Breast epithelium (tissue), 4 donors: Measurements from ENCODE around the gene AP1AR. TPM values are rescaled to one million over a fixed set of nuclear protein-coding genes. Genes with fewer than 3 reads are reported as not detected.

ENCODE experiments used
- DNase-seq, 2 donors: peaks; one replicate each; pipeline ENCODE4 v3.0.0-alpha.2; 2019; ENCODE audit warnings: low spot score in 2 of 2
- H3K27ac ChIP-seq, 2 donors: fragments of 200-600 bp; sonication (generic) in 1 of 2; one replicate each; pipeline ENCODE4 v1.5.1; 2016 to 2019; ENCODE audit warnings: mild to moderate bottlenecking in 1 of 2
- H3K27me3 ChIP-seq, 2 donors: fragments of 200-600 bp; sonication (generic) in 1 of 2; one replicate each; pipeline versions ENCODE4 v1.5.1 to v1.6.0; 2017 to 2019; ENCODE audit warnings: control low read depth in 1 of 2, mild to moderate bottlenecking in 1 of 2
- H3K36me3 ChIP-seq: fragments of 200-600 bp; one replicate; pipeline ENCODE4 v1.5.1; 2019
- H3K4me1 ChIP-seq, 2 donors: fragments of 200-600 bp; sonication (generic); one replicate each; pipeline ENCODE4 v1.5.1; 2016 to 2019; ENCODE audit warnings: control low read depth in 1 of 2
- H3K4me3 ChIP-seq, 3 donors: fragments of 200-600 bp; sonication (generic); 1 replicate in 2 of 3; 2 replicates in 1 of 3; pipeline ENCODE4 v1.5.1; 2016 to 2019; ENCODE audit warnings: mild to moderate bottlenecking in 3 of 3, moderate library complexity in 2 of 3
- H3K9me3 ChIP-seq, 2 donors: fragments of 200-600 bp; sonication (generic) in 1 of 2; one replicate each; pipeline ENCODE4 v1.5.1; 2016 to 2019; ENCODE audit warnings: control low read depth in 1 of 2
- CTCF ChIP-seq, 3 donors: fragments of 450-650 bp; IDR thresholded peaks; one replicate each; pipeline ENCODE4 v1.5.1; 2016 to 2017; ENCODE audit warnings: antibody characterized with exemption in 3 of 3, mild to moderate bottlenecking in 3 of 3, moderate library complexity in 3 of 3
- POLR2A ChIP-seq: fragments of 450-650 bp; IDR thresholded peaks from one replicate; pipeline ENCODE4 v1.6.1; 2016; ENCODE audit warnings: antibody characterized with exemption, mild to moderate bottlenecking, moderate library complexity
- POLR2AphosphoS5 ChIP-seq, 3 donors: sonication (generic); formaldehyde crosslinking; IDR thresholded peaks; one replicate each; pipeline ENCODE4 v1.6.1; 2017; ENCODE audit warnings: antibody characterized with exemption in 3 of 3
- intact Hi-C: fragments of 100-400 bp; cut with DNase I; formaldehyde crosslinking; loops from one replicate; pipeline ENCODE4 v1.15.1; 2023; ENCODE audit warnings: low total_unique reads
- total RNA-seq, 3 donors: library from RNA; depleted of rRNA; stranded (reverse); fragments of >200 nt; gene quantifications; one replicate each; pipeline ENCODE4 v1.1.0, GENCODE V29; 2016

Gene AP1AR
- total RNA-seq, 3 donors from 2014 or later, result 20.2 to 36.1 (median 23.6) TPM

DNA sequence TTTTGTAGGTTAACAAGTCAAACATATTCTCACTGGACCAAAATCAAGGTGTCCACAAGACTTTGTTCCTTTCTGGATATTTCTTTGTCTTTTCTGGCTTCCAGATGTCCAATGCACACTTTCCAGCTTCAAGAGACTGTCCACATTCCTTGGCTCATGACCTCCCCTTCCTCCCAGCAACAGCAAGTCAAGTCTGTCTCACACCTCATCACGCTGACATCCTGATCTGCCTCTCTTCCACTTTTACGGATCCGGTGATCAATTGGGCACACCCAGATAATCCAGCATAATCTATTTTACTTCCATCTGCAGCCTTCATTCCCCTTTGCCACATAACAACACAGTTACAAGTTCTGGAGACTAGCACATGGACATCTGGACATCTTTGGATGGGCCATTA lies 44.5 kb downstream of the AP1AR start:
- Histone ChIP-seq H3K4me1 (peaks cover 0 to 10% of the 10 kb centered on the region in 2 donors), H3K9me3 (no peaks in the 10 kb centered on the region), H3K4me3 (no peak overlapping the region), H3K27ac (peak overlapping the region; percentile 49 to 63), H3K27me3 (no peaks in the 10 kb centered on the region), H3K36me3 (no peaks in the 10 kb centered on the region)
- no peak for TF ChIP-seq POLR2AphosphoS5 (IDR thresholded peaks at IDR 0.05)
- no peak for TF ChIP-seq POLR2A
- TF ChIP-seq CTCF (IDR thresholded peaks at IDR 0.05), result no peak
- no peak for DNase-seq
- intact Hi-C loops, result no loop called here

GRCh38 chr4:112277220-112277619 lies 45.6 kb downstream of the AP1AR start:
- no peak overlapping the region for H3K4me3 ChIP-seq
- H3K36me3 ChIP-seq, result no peaks in the 10 kb centered on the region
- DNase-seq, result peak in 1 of 2 donors; percentile 51
- TF ChIP-seq POLR2AphosphoS5 (IDR thresholded peaks at IDR 0.05) (no peak), POLR2A (no peak), CTCF (IDR thresholded peaks at IDR 0.05) (no peak)
- no peaks in the 10 kb centered on the region for H3K27me3 ChIP-seq
- peak overlapping the region in 1 of 2 donors; percentile 63 for H3K27ac ChIP-seq
- intact Hi-C loops, result no loop called here
- peaks cover 0 to 10% of the 10 kb centered on the region in 2 donors for H3K4me1 ChIP-seq
- H3K9me3 ChIP-seq, result no peaks in the 10 kb centered on the region

GRCh38 chr4:112277705-112278448 lies 46.3 kb downstream of the AP1AR start:
- H3K4me3 ChIP-seq, result no peak overlapping the region
- H3K36me3 ChIP-seq, result no peaks in the 10 kb centered on the region
- intact Hi-C loops, result no loop called here
- H3K27ac ChIP-seq, result peak overlapping the region; percentile 1 to 63
- H3K9me3 ChIP-seq, result no peaks in the 10 kb centered on the region
- H3K27me3 ChIP-seq, result no peaks in the 10 kb centered on the region
- H3K4me1 ChIP-seq, result peaks cover 0 to 10% of the 10 kb centered on the region in 2 donors
- DNase-seq, result no peak
- TF ChIP-seq POLR2AphosphoS5 (IDR thresholded peaks at IDR 0.05) (no peak), CTCF (IDR thresholded peaks at IDR 0.05) (no peak), POLR2A (no peak)

- H3K27me3 ChIP-seq, result no peaks in the 10 kb centered on the region
- no peaks in the 10 kb centered on the region for H3K9me3 ChIP-seq
- TF ChIP-seq CTCF (IDR thresholded peaks at IDR 0.05), result no peak
- no peak for TF ChIP-seq POLR2AphosphoS5 (IDR thresholded peaks at IDR 0.05)
- TF ChIP-seq POLR2A, result no peak
- peak overlapping the region; percentile 29 to 63 for H3K27ac ChIP-seq
- intact Hi-C loops, result no loop called here
- DNase-seq, result no peak
- H3K4me3 ChIP-seq, result peak overlapping the region in 2 of 3 donors; percentile 26 to 36
- H3K4me1 ChIP-seq, result peaks cover 0 to 10% of the 10 kb centered on the region in 2 donors
- no peaks in the 10 kb centered on the region for H3K36me3 ChIP-seq
These were observed 47.7 kb downstream of the AP1AR start for GRCh38 chr4:112279025-112279881.
